ENCODE data around the gene CEP83. TPM values are rescaled to one million over a fixed set of nuclear protein-coding genes. Genes with fewer than 3 reads are reported as not detected.

Gene CEP83
- total and polyA plus RNA-seq, 8 donors, result 2.6 to 44.4 (median 15.8) TPM

GRCh38 chr12:94430304-94430703 is 29.4 kb downstream of the CEP83 start:
- Histone ChIP-seq H3K27me3 (no peaks in the 10 kb centered on the region), H3K4me1 (peaks cover under 1 to 44% (median 23%) of the 10 kb centered on the region in 4 donors), H3K27ac (no peak overlapping the region), H3K9me3 (peaks cover 0 to 21% (median 12%) of the 10 kb centered on the region in 4 donors), H3K36me3 (no peaks in the 10 kb centered on the region), H3K4me3 (no peak overlapping the region)
- no peak for TF ChIP-seq POLR2A (IDR thresholded peaks at IDR 0.05)
- TF ChIP-seq CTCF (IDR thresholded peaks at IDR 0.05), result no peak
- no peak for TF ChIP-seq EP300 (IDR thresholded peaks at IDR 0.05)
- no peak for TF ChIP-seq POLR2AphosphoS5 (IDR thresholded peaks at IDR 0.05)
- intact Hi-C loops (cut with DNase I; ENCODE audit: low total_unique reads), result loop anchor here (10.0 kb wide), 1 partner anchor 286 kb away; the partner anchor contains the start of gene PLXNC1
- DNase-seq, result no peak

- H3K9me3 ChIP-seq, result peaks cover 0 to 21% (median 12%) of the 10 kb centered on the region in 4 donors
- DNase-seq, result no peak
- H3K4me1 ChIP-seq, result peaks cover 0 to 39% (median 20%) of the 10 kb centered on the region in 4 donors
- H3K27me3 ChIP-seq, result no peaks in the 10 kb centered on the region
- H3K4me3 ChIP-seq, result no peak overlapping the region
- H3K27ac ChIP-seq, result no peak overlapping the region
- H3K36me3 ChIP-seq, result no peaks in the 10 kb centered on the region
- intact Hi-C loops (cut with DNase I; ENCODE audit: low total_unique reads), result loop anchor here (10.0 kb wide), 1 partner anchor 285 kb away; the partner anchor contains the start of gene PLXNC1
- no peak for TF ChIP-seq POLR2AphosphoS5 (IDR thresholded peaks at IDR 0.05)
- TF ChIP-seq EP300 (IDR thresholded peaks at IDR 0.05), result no peak
- no peak for TF ChIP-seq POLR2A (IDR thresholded peaks at IDR 0.05)
- no peak for TF ChIP-seq CTCF (IDR thresholded peaks at IDR 0.05)
These were observed 30.0 kb downstream of the CEP83 start for GRCh38 chr12:94429633-94430032.

GRCh38 chr12:94429191-94429590 is 30.5 kb downstream of the CEP83 start:
- 94 to 100% (median 96%) methylated on average over 2 of the region's 2 CpGs for WGBS, 5 donors
- DNase-seq, result no peak
- peaks cover 0 to 36% (median 18%) of the 10 kb centered on the region in 4 donors for H3K4me1 ChIP-seq
- no peaks in the 10 kb centered on the region for H3K27me3 ChIP-seq
- H3K4me3 ChIP-seq, result no peak overlapping the region
- no peak overlapping the region for H3K27ac ChIP-seq
- TF ChIP-seq POLR2A (IDR thresholded peaks at IDR 0.05) (no peak), CTCF (IDR thresholded peaks at IDR 0.05) (no peak), POLR2AphosphoS5 (IDR thresholded peaks at IDR 0.05) (no peak), EP300 (IDR thresholded peaks at IDR 0.05) (no peak)
- H3K36me3 ChIP-seq, result no peaks in the 10 kb centered on the region
- intact Hi-C loops (cut with DNase I; ENCODE audit: low total_unique reads), result no loop called here
- peaks cover 0 to 21% (median 12%) of the 10 kb centered on the region in 4 donors for H3K9me3 ChIP-seq

GRCh38 chr12:94427501-94428381 is 31.9 kb downstream of the CEP83 start:
- intact Hi-C loops (cut with DNase I; ENCODE audit: low total_unique reads), result no loop called here
- Histone ChIP-seq H3K27me3 (no peaks in the 10 kb centered on the region), H3K4me3 (no peak overlapping the region), H3K9me3 (peaks cover 4 to 36% (median 17%) of the 10 kb centered on the region in 4 donors), H3K36me3 (no peaks in the 10 kb centered on the region), H3K4me1 (peaks cover 0 to 21% (median 14%) of the 10 kb centered on the region in 4 donors), H3K27ac (peak overlapping the region in 1 of 5 donors; percentile 1)
- TF ChIP-seq POLR2AphosphoS5 (IDR thresholded peaks at IDR 0.05) (peak in 1 of 3 donors; percentile 1), POLR2A (IDR thresholded peaks at IDR 0.05) (no peak), CTCF (IDR thresholded peaks at IDR 0.05) (no peak)
- DNase-seq, result peak in 1 of 2 donors; percentile 75
- WGBS, 5 donors, result 17 to 27% (median 18%) methylated on average over 3 of the region's 3 CpGs

All from stomach (tissue), 9 donors.